SK-N-DZ (cell line): ENCODE results near the gene FIBP.
A peak's percentile ranks its signal among the peaks of the same experiment; 100 is the strongest.
"Not testable (repeated sequence)": the region's sequence is repeated elsewhere in the genome, so short reads cannot be mapped to it uniquely, and the experiment has no call there.

Source experiments
- DNase-seq: peaks from one replicate; pipeline ENCODE4 v3.0.0-alpha.2; 2015; ENCODE audit warnings: low spot score

Gene FIBP

DNA sequence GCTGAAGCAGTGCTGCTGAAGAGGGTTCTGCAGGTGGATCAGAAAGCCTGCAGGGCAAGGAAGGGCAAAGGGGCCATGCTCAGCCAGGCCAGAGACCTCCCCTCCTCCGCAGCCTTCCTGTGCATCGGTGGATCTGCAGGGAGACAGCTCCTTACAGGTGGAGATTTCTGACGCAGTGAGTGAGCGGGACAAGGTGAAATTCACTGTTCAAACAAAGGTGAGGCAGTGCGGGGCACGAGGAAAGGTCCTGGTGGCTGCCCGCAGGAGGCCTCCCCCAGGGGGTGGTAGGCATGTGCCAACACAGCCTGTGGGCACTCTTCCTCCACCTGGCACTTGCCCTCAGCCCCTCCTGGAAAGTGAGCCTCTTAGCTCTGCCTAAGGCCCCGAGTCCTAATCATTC lies 38.9 kb downstream of the FIBP start:
- DNase-seq = peak; percentile 9

DNA sequence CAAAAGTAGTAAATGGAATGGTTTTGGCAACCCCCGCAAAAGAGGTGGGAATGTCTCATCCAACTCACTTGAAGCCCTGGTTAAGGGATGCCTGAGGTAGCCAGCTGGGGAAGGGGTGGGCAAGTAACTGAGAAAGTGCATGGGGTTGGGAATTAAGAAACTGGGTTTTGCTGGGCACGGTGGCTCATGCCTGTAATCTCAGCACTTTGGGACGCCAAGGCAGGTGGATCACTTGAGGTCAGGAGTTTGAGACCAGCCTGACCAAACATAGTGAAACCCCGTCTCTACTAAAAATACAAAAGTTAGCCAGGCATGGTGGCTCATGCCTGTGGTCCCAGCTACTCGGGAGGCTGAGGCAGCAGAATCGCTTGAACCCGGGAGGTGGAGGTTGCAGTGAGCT lies 39.6 kb downstream of the FIBP start:
- not testable (repeated sequence) for DNase-seq

DNA sequence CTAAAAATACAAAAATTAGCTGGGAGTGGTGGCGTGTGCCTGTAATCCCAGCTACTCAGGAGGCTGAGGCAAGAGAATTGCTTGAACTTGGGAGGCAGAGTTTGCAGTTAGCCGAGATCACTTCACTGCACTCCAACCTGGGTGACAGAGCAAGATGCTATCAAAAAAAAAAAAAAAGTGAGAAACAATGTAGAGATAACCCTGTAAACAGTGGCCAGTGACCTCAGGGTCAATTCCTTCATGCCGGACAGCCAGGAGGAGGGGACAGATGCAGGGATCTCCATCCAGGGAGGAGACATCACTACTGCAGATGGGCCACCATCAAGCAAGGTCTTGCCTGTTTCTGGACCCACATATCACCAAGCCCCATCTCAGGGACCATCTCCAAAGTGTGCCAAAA lies 40.5 kb downstream of the FIBP start:
- no peak for DNase-seq

DNA sequence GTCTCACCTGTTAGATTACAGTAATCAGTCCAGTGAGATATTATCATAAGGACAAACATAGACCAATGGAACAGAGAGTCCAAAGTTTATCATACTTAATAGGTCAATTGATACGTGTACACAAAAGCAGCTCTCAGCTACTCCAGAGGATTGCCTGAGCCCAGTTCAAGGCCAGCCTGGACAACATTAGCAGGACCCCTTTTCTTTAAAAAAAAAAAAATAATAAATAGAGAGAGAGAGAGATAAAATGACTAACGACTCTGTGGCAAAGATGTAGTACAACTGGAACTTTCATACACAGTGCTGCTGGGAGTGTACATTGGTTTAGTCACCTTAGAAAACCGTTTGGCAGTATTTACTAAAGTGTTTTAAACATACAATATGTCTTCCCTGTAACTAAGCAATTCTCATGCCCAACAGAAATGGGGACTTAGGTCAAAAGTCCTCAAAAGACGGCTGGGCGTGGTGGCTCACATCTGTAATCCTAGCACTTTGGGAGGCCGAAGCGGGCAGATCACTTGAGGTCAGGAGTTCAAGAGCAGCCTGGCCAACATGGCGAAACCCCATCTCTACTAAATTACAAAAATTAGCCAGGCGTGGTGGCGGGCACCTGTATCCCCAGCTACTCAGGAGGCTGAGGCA lies 43.9 kb downstream of the FIBP start:
- DNase-seq = no peak

DNA sequence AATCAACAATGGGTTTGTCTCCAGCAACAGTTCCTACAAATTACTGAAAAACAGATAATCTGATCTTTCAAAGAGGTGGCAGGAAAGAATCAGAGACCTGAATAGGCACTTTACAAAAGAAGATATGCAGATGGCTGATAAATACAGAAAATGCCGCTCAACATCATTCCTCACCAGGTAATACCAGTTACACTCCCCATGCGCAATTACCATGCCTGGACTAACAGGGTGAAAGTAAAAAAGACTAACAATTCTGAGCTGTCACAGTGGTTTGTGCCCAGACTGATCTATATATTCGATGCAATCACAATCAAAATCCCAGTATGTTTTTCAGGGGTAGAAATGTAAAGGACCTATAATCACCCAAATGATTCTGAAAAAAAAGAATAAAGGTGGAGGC lies 44.5 kb downstream of the FIBP start:
- no peak for DNase-seq

DNA sequence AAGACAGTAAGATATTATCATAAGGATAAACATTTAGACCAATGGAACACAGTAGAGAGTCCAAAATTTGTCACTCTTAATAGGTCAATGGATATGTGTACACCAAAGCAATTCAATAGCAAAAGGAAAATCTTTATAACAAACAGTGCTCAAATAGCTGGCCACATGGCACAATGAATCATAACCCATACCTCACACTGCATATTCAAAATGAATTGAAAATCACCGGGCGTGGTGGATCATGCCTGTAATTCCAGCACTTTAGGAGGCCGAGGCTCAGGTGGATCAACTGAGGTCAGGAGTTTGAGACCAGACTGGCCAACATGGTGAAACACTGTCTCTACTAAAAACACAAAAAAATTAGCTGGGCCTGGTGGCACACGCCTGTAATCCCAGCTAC lies 46.1 kb downstream of the FIBP start:
- DNase-seq = no peak

DNA sequence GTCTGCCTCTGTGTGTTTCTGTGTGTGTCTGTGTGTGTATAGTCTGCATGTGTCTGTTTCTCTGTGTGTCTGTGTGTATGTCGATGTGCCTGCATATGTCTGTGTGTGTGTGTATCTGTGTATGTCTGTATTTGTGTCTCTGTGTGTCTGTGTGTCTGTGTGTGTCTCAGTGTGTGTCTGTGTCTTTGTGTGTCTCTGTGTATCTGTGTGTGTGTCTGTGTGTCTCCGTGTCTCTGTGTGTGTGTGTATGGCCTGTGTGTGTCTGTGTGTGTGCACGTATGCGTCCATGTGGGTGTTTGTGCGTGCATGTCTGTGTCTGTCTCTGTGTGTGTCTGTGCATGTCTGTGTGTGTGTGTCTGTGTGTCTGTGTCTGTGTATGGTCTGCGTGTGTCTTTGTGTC lies 54.1 kb downstream of the FIBP start:
- no peak for DNase-seq
